ENCODE measurements around the gene IDH2.
"Not testable (repeated sequence)": the region's sequence is repeated elsewhere in the genome, so short reads cannot be mapped to it uniquely, and the experiment has no call there.

IDH2 gene
- total RNA-seq, result 26.4 to 111 (median 55.1) reads per million in 9 experiments

- Mint-ChIP-seq H3K9me3 (no peaks in the 10 kb centered on the region), H3K27ac (peak within 1 kb of the TSS; percentile 92 to 98), H3K4me1 (ENCODE audit: low read depth in 2 of 2) (peaks cover 48 to 51% of the 10 kb centered on the region in 2 donors), H3K4me3 (peak within 1 kb of the TSS; percentile 78 to 86), H3K27me3 (no peaks in the 10 kb centered on the region), H3K36me3 (ENCODE audit: insufficient read depth) (peaks cover 24% of the 10 kb centered on the region)
- DNase-seq, result peak; percentile 55 to 70 (median 64)
- ATAC-seq (replicated peaks), result peak; percentile 71
Observed at GRCh38 chr15:90101969-90102890, at the start of gene IDH2. IDH2 (minus strand) TSS chr15:90102468; CDS start chr15:90102390, 78 bp downstream.

GRCh38 chr15:90150551-90150950, 48.3 kb upstream of the IDH2 start:
- H3K4me3 Mint-ChIP-seq; DNase-seq; H3K27me3 Mint-ChIP-seq; H3K36me3 Mint-ChIP-seq (ENCODE audit: insufficient read depth); ATAC-seq (replicated peaks); H3K27ac Mint-ChIP-seq; H3K4me1 Mint-ChIP-seq (ENCODE audit: low read depth in 2 of 2); H3K9me3 Mint-ChIP-seq: not testable (repeated sequence)

- no peaks in the 10 kb centered on the region for H3K4me1 Mint-ChIP-seq (ENCODE audit: low read depth in 2 of 2)
- no peak overlapping the region for H3K4me3 Mint-ChIP-seq
- no peaks in the 10 kb centered on the region for H3K27me3 Mint-ChIP-seq
- no peak for ATAC-seq (replicated peaks)
- no peaks in the 10 kb centered on the region for H3K9me3 Mint-ChIP-seq
- H3K27ac Mint-ChIP-seq, result no peak overlapping the region
- no peak for DNase-seq
- no peaks in the 10 kb centered on the region for H3K36me3 Mint-ChIP-seq (ENCODE audit: insufficient read depth)
Observed at GRCh38 chr15:90149609-90150340, 47.5 kb upstream of the IDH2 start.

GRCh38 chr15:90146198-90146761, 44.0 kb upstream of the IDH2 start:
- not testable (repeated sequence) for H3K27me3 Mint-ChIP-seq, H3K27ac Mint-ChIP-seq

GRCh38 chr15:90145761-90146160, 43.5 kb upstream of the IDH2 start:
- no peak for ATAC-seq (replicated peaks)
- Mint-ChIP-seq H3K4me3 (no peak overlapping the region), H3K36me3 (ENCODE audit: insufficient read depth) (no peaks in the 10 kb centered on the region), H3K4me1 (ENCODE audit: low read depth in 2 of 2) (peaks cover 7 to 11% of the 10 kb centered on the region in 2 donors), H3K9me3 (no peaks in the 10 kb centered on the region), H3K27ac (no peak overlapping the region), H3K27me3 (no peaks in the 10 kb centered on the region)
- DNase-seq, result no peak

More at GRCh38 chr15:90146198-90146761, 44.0 kb upstream of the IDH2 start:
- peaks cover 7 to 11% of the 10 kb centered on the region in 2 donors for H3K4me1 Mint-ChIP-seq (ENCODE audit: low read depth in 2 of 2)
- not testable (repeated sequence) for H3K36me3 Mint-ChIP-seq (ENCODE audit: insufficient read depth); ATAC-seq (replicated peaks); H3K9me3 Mint-ChIP-seq; DNase-seq; H3K4me3 Mint-ChIP-seq

- H3K4me3 Mint-ChIP-seq, result no peak overlapping the region
- H3K9me3 Mint-ChIP-seq, result no peaks in the 10 kb centered on the region
- no peak for DNase-seq
- H3K27me3 Mint-ChIP-seq, result no peaks in the 10 kb centered on the region
- H3K4me1 Mint-ChIP-seq (ENCODE audit: low read depth in 2 of 2), result peaks cover 7 to 11% of the 10 kb centered on the region in 2 donors
- no peak overlapping the region for H3K27ac Mint-ChIP-seq
- ATAC-seq (replicated peaks), result no peak
- H3K36me3 Mint-ChIP-seq (ENCODE audit: insufficient read depth), result no peaks in the 10 kb centered on the region
Observed at GRCh38 chr15:90145259-90145658, 43.0 kb upstream of the IDH2 start.

GRCh38 chr15:90143166-90143655, 40.9 kb upstream of the IDH2 start:
- H3K9me3 Mint-ChIP-seq, result no peaks in the 10 kb centered on the region
- H3K36me3 Mint-ChIP-seq (ENCODE audit: insufficient read depth), result no peaks in the 10 kb centered on the region
- peaks cover 7 to 21% of the 10 kb centered on the region in 2 donors for H3K4me1 Mint-ChIP-seq (ENCODE audit: low read depth in 2 of 2)
- ATAC-seq (replicated peaks) (peak; percentile 65), DNase-seq (peak; percentile 36 to 47 (median 43))
- H3K27me3 Mint-ChIP-seq, result no peaks in the 10 kb centered on the region
- peak overlapping the region; percentile 55 to 58 for H3K27ac Mint-ChIP-seq
- peak overlapping the region; percentile 52 to 59 for H3K4me3 Mint-ChIP-seq

GRCh38 chr15:90142216-90143165, 40.2 kb upstream of the IDH2 start:
- DNase-seq, result peak; percentile 33 to 47 (median 45)
- peak; percentile 93 for ATAC-seq (replicated peaks)
- H3K27me3 Mint-ChIP-seq, result no peaks in the 10 kb centered on the region
- no peaks in the 10 kb centered on the region for H3K36me3 Mint-ChIP-seq (ENCODE audit: insufficient read depth)
- H3K27ac Mint-ChIP-seq, result peak overlapping the region; percentile 55 to 58
- H3K4me1 Mint-ChIP-seq (ENCODE audit: low read depth in 2 of 2), result peaks cover 7 to 21% of the 10 kb centered on the region in 2 donors
- peak overlapping the region; percentile 52 to 59 for H3K4me3 Mint-ChIP-seq
- H3K9me3 Mint-ChIP-seq, result no peaks in the 10 kb centered on the region

GRCh38 chr15:90141646-90142045, 39.4 kb upstream of the IDH2 start:
- no peak for ATAC-seq (replicated peaks)
- peaks cover 7 to 21% of the 10 kb centered on the region in 2 donors for H3K4me1 Mint-ChIP-seq (ENCODE audit: low read depth in 2 of 2)
- no peak overlapping the region for H3K4me3 Mint-ChIP-seq
- H3K27ac Mint-ChIP-seq, result peak overlapping the region in 1 of 2 donors; percentile 55
- no peaks in the 10 kb centered on the region for H3K27me3 Mint-ChIP-seq
- no peak for DNase-seq
- no peaks in the 10 kb centered on the region for H3K36me3 Mint-ChIP-seq (ENCODE audit: insufficient read depth)
- H3K9me3 Mint-ChIP-seq, result no peaks in the 10 kb centered on the region

- not testable (repeated sequence) for H3K9me3 Mint-ChIP-seq; H3K27me3 Mint-ChIP-seq; DNase-seq; H3K36me3 Mint-ChIP-seq (ENCODE audit: insufficient read depth); ATAC-seq (replicated peaks)
- Mint-ChIP-seq H3K4me3 (peak overlapping the region in 1 of 2 donors; percentile 22), H3K4me1 (ENCODE audit: low read depth in 2 of 2) (peaks cover 7 to 21% of the 10 kb centered on the region in 2 donors), H3K27ac (peak overlapping the region in 1 of 2 donors; percentile 12)
Observed at GRCh38 chr15:90139549-90139948, 37.3 kb upstream of the IDH2 start.

GRCh38 chr15:90138071-90138833, 36.0 kb upstream of the IDH2 start:
- Mint-ChIP-seq H3K27me3 (peaks cover 0 to 7% of the 10 kb centered on the region in 2 donors), H3K4me3 (no peak overlapping the region), H3K36me3 (ENCODE audit: insufficient read depth) (no peaks in the 10 kb centered on the region), H3K4me1 (ENCODE audit: low read depth in 2 of 2) (peaks cover 7 to 21% of the 10 kb centered on the region in 2 donors), H3K9me3 (no peaks in the 10 kb centered on the region), H3K27ac (no peak overlapping the region)
- DNase-seq (no peak), ATAC-seq (replicated peaks) (no peak)

GRCh38 chr15:90132437-90132836, 30.2 kb upstream of the IDH2 start:
- H3K36me3 Mint-ChIP-seq (ENCODE audit: insufficient read depth), result no peaks in the 10 kb centered on the region
- no peak overlapping the region for H3K27ac Mint-ChIP-seq
- H3K27me3 Mint-ChIP-seq, result peaks cover 12 to 28% of the 10 kb centered on the region in 2 donors
- no peak overlapping the region for H3K4me3 Mint-ChIP-seq
- DNase-seq (no peak), ATAC-seq (replicated peaks) (no peak)
- H3K9me3 Mint-ChIP-seq, result no peaks in the 10 kb centered on the region
- peaks cover 0 to 5% of the 10 kb centered on the region in 2 donors for H3K4me1 Mint-ChIP-seq (ENCODE audit: low read depth in 2 of 2)

All from effector memory CD8-positive, alpha-beta T cell (primary cell).